Measurements from ENCODE around the gene MS4A4E.

DNA sequence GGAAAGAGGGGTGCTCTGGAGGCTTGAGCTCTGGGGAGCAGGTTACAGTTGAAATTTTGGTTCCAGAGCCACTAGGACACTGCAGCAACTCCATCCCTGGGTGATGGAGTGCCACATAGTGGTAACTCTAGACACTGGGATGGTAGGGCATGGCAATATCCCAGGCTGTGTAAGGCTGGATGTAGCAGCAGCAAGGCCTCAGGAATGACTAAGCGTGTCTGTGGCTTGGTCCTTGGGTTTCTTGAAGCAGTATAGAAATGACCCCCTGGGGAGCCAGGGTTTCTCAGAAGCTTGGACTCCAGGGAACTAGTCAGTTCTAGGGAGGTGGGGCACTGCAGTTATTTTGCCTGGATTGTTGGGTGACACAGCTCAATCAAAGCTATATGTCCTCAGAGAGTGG, 45.6 kb upstream of the MS4A4E start:
- TF ChIP-seq, protein P1, sequence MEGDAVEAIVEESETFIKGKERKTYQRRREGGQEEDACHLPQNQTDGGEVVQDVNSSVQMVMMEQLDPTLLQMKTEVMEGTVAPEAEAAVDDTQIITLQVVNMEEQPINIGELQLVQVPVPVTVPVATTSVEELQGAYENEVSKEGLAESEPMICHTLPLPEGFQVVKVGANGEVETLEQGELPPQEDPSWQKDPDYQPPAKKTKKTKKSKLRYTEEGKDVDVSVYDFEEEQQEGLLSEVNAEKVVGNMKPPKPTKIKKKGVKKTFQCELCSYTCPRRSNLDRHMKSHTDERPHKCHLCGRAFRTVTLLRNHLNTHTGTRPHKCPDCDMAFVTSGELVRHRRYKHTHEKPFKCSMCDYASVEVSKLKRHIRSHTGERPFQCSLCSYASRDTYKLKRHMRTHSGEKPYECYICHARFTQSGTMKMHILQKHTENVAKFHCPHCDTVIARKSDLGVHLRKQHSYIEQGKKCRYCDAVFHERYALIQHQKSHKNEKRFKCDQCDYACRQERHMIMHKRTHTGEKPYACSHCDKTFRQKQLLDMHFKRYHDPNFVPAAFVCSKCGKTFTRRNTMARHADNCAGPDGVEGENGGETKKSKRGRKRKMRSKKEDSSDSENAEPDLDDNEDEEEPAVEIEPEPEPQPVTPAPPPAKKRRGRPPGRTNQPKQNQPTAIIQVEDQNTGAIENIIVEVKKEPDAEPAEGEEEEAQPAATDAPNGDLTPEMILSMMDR (IDR thresholded peaks at IDR 0.05; ENCODE audit: control extremely low read depth in 1 of 3, insufficient read depth in 1 of 3, low read depth in 1 of 3, low read length in 3 of 3) = no peak
- TF ChIP-seq JUND (IDR thresholded peaks at IDR 0.05; ENCODE audit: low read length) (no peak), YY1 (IDR thresholded peaks at IDR 0.05; ENCODE audit: low read depth, low read length) (no peak), RAD21 (IDR thresholded peaks at IDR 0.05 in 1 of 2, conservative IDR thresholded peaks at IDR 0.05 in 1 of 2; ENCODE audit: low read depth in 2 of 2, low read length in 2 of 2) (no peak), TAF1 (IDR thresholded peaks at IDR 0.05; ENCODE audit: low read depth, low read length) (no peak), RBBP5 (IDR thresholded peaks at IDR 0.05; ENCODE audit: borderline replicate concordance, low read depth, low read length) (no peak)
